Lower leg skin (tissue), 4 donors: Measurements from ENCODE around the gene DLX4. TPM values are rescaled to one million over a fixed set of nuclear protein-coding genes. Genes with fewer than 3 reads are reported as not detected.

Experiments used
- DNase-seq, 2 donors: peaks; one replicate each; pipeline ENCODE4 v3.0.0-alpha.2; 2019; ENCODE audit warnings: low spot score in 2 of 2
- H3K4me3 ChIP-seq: fragments of 200-600 bp; sonication (generic); 2 replicates; pipeline ENCODE4 v1.5.1; 2017; ENCODE audit warnings: mild to moderate bottlenecking, low read depth; ENCODE audit not compliant: poor library complexity, severe bottlenecking
- POLR2A ChIP-seq, 2 donors: fragments of 450-650 bp; IDR thresholded peaks; one replicate each; pipeline ENCODE4 v1.6.1; 2016 to 2017; ENCODE audit warnings: antibody characterized with exemption in 2 of 2, mild to moderate bottlenecking in 1 of 2, moderate library complexity in 1 of 2
- WGBS, 2 donors: methylation state at CpG; one replicate each; pipeline ENCODE4 v1.1.5; 2018; 5-methylcytosine and 5-hydroxymethylcytosine counted together
- intact Hi-C: fragments of 100-400 bp; cut with DNase I; formaldehyde crosslinking; loops from one replicate; pipeline ENCODE4 v1.15.0; 2023; ENCODE audit warnings: low total_unique reads
- total RNA-seq, 4 donors: library from RNA; depleted of rRNA; stranded (reverse); fragments of >200 nt; gene quantifications; one replicate each; pipeline ENCODE4 v1.1.0, GENCODE V29; 2016
- TF ChIP-seq, protein P1 (sequence below), 3 donors: fragments of 450-650 bp; IDR thresholded peaks; one replicate each; pipeline ENCODE4 v1.5.1; 2016; ENCODE audit warnings: antibody characterized with exemption in 3 of 3, mild to moderate bottlenecking in 3 of 3, moderate library complexity in 2 of 3

The DLX4 gene
- total RNA-seq, 4 donors from 2014 or later, result 1.9 to 3.3 (median 2.5) TPM

DNA sequence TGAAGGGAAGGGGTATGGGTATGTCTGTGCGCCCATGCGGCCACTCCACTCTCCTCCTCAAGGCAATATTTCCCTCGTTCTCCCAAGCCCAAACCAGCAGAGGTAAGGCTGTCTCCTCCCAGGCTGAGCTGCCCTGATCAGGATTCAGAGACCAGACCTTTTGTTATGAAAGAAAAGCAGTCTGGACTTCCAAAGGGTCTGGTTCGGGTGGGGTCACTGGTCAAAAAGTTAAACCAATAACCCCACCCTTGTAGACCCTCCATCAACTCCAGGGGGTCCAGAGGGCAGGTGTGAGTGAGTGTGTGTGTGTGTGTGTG lies 5.7 kb upstream of the DLX4 start:
- DNase-seq, result no peak
- intact Hi-C loops, result no loop called here
- WGBS, 2 donors, result 40 to 61% methylated on average over 4 of the region's 4 CpGs
- no peak overlapping the region for H3K4me3 ChIP-seq
- TF ChIP-seq POLR2A (IDR thresholded peaks at IDR 0.05), result no peak
- TF ChIP-seq, protein P1, sequence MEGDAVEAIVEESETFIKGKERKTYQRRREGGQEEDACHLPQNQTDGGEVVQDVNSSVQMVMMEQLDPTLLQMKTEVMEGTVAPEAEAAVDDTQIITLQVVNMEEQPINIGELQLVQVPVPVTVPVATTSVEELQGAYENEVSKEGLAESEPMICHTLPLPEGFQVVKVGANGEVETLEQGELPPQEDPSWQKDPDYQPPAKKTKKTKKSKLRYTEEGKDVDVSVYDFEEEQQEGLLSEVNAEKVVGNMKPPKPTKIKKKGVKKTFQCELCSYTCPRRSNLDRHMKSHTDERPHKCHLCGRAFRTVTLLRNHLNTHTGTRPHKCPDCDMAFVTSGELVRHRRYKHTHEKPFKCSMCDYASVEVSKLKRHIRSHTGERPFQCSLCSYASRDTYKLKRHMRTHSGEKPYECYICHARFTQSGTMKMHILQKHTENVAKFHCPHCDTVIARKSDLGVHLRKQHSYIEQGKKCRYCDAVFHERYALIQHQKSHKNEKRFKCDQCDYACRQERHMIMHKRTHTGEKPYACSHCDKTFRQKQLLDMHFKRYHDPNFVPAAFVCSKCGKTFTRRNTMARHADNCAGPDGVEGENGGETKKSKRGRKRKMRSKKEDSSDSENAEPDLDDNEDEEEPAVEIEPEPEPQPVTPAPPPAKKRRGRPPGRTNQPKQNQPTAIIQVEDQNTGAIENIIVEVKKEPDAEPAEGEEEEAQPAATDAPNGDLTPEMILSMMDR (IDR thresholded peaks at IDR 0.05), result no peak

DNA sequence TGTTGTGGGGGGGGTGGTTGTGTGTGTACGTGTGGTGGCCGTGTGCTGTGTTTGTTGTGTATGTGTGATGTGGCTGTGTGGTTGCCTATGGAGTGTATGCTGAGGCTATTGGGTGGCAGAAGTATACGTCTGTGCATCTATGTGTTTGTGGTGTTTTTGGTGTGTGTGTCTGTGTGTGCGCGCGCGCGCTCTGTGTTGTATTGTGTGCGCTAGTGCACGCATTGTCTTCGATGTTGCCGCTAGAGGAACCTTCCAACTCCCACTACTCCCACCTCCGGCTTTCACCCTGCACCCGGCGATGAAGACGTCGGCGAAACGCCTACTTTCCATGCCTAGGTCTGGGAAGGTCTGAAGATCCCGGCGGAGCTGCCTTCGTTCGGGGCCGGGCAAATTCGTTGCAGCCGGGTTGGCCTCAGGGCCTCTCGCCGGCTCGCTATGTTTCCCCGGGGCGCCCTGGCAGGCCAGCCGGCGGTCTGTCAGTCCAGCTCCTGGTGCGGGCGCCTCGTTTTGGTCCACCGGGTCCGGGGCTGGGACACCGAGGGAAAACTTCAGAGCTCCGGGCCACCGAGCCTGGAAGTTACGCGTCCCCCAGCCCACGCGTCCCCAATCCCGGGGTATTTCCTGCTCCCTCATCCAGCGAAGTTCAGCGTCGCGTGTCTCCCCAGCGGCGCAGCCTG lies 5.2 kb upstream of the DLX4 start:
- no peak for DNase-seq
- intact Hi-C loops, result no loop called here
- 26 to 29% methylated on average over 51 to 52 of the region's 52 CpGs for WGBS, 2 donors
- no peak for TF ChIP-seq POLR2A (IDR thresholded peaks at IDR 0.05)
- TF ChIP-seq, protein P1 (IDR thresholded peaks at IDR 0.05), result no peak
- no peak overlapping the region for H3K4me3 ChIP-seq

DNA sequence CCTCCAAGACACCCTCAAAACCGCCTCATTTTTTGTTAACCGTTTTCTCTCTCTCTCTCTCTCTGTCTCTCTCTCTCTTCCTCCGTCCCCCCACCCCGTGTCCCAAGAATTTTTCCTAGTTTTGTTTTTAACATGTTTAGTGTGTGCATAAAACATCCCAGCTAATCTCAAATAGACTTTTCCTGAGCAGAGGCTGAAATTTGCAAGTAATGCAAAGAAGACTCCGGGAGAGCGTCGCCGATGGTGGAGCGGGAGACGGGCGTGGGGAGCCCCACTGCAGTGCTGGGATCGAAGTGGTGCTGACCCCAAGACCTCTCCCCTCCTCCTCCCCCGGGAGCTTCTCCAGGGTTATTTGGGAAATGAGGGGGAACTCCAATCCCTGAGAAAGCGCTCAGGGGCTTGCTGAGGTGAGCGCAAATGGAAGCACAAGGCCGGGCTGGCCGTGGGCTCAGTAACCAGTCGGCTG lies 4.7 kb upstream of the DLX4 start:
- intact Hi-C loops, result no loop called here
- WGBS, 2 donors, result 32 to 44% methylated on average over 18 of the region's 18 CpGs
- no peak for DNase-seq
- TF ChIP-seq, protein P1 (IDR thresholded peaks at IDR 0.05), result no peak
- no peak for TF ChIP-seq POLR2A (IDR thresholded peaks at IDR 0.05)
- H3K4me3 ChIP-seq, result no peak overlapping the region

DNA sequence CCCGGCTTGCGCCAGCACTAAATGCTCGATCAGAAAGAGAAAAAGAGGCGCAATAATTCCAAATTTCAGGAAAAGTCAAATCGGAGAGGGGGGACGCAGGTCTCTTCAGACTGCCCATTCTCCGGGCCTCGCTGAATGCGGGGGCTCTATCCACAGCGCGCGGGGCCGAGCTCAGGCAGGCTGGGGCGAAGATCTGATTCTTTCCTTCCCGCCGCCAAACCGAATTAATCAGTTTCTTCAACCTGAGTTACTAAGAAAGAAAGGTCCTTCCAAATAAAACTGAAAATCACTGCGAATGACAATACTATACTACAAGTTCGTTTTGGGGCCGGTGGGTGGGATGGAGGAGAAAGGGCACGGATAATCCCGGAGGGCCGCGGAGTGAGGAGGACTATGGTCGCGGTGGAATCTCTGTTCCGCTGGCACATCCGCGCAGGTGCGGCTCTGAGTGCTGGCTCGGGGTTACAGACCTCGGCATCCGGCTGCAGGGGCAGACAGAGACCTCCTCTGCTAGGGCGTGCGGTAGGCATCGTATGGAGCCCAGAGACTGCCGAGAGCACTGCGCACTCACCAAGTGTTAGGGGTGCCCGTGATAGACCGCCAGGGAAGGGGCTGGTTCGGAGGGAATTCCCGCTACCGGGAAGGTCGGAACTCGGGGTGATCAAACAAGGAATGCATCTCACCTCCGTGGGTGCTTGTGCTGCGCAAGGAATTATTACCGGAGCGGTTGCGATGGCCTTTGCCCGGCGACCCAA lies 4.0 kb upstream of the DLX4 start:
- intact Hi-C loops, result no loop called here
- WGBS, 2 donors, result 45 to 61% methylated on average over 52 of the region's 52 CpGs
- no peak overlapping the region for H3K4me3 ChIP-seq
- no peak for DNase-seq
- no peak for TF ChIP-seq POLR2A (IDR thresholded peaks at IDR 0.05)
- TF ChIP-seq, protein P1 (IDR thresholded peaks at IDR 0.05), result no peak

DNA sequence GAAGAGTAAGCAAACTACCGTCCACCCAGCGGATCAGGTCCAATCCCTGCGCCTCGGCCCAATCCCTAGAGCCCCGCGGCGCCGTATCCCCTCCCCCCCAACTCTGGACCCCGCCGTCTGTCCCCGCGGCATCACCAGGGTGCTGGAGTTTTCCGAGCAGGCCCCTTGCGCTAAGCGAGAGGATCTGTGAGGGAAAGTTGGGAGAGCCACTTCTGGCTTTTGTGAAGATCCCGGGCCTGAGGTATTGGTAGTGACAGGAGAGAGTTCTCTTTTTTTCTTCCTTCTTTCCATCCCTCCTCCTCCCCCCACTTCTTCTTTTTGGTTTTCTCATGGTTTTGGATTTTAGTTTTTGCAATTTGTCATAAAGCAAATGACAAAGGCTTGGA lies 3.5 kb upstream of the DLX4 start:
- TF ChIP-seq, protein P1 (IDR thresholded peaks at IDR 0.05), result no peak
- intact Hi-C loops, result no loop called here
- 46 to 55% methylated on average over 16 of the region's 16 CpGs for WGBS, 2 donors
- H3K4me3 ChIP-seq, result no peak overlapping the region
- no peak for DNase-seq
